AG08395 (cell line): Measurements from ENCODE around the gene SLC18A2.
"Not testable (repeated sequence)": the region's sequence is repeated elsewhere in the genome, so short reads cannot be mapped to it uniquely, and the experiment has no call there.

ENCODE experiments used
- DNase-seq: peaks from one replicate; pipeline ENCODE4 v3.0.0; 2012; ENCODE audit warnings: mixed read lengths, low spot score

SLC18A2 gene

GRCh38 chr10:117240621-117241529, at the start of gene SLC18A2:
TSS of gene SLC18A2 (plus strand) at chr10:117241114. CDS start at chr10:117241694, 580 bp downstream.
- DNase-seq = no peak

- no peak for DNase-seq
Observed at GRCh38 chr10:117197189-117197588, 43.7 kb upstream of the SLC18A2 start, which contains the start of gene KCNK18. TSS of gene KCNK18 (plus strand) at chr10:117197489. CDS start at chr10:117197489, 0 bp downstream.

GRCh38 chr10:117198088-117198487, 42.8 kb upstream of the SLC18A2 start:
- DNase-seq = no peak

GRCh38 chr10:117201826-117202225, 39.1 kb upstream of the SLC18A2 start:
- DNase-seq = no peak

- no peak for DNase-seq
Observed at GRCh38 chr10:117204316-117204715, 36.6 kb upstream of the SLC18A2 start.

GRCh38 chr10:117212176-117212575, 28.7 kb upstream of the SLC18A2 start:
- no peak for DNase-seq

GRCh38 chr10:117214401-117214800, 26.5 kb upstream of the SLC18A2 start:
- DNase-seq = no peak

GRCh38 chr10:117215079-117215478, 25.8 kb upstream of the SLC18A2 start:
- no peak for DNase-seq

GRCh38 chr10:117216028-117216427, 24.9 kb upstream of the SLC18A2 start:
- DNase-seq = no peak

- peak; percentile 86 for DNase-seq
Observed at GRCh38 chr10:117216611-117217195, 24.2 kb upstream of the SLC18A2 start.

GRCh38 chr10:117217196-117217761, 23.6 kb upstream of the SLC18A2 start:
- DNase-seq = peak; percentile 35

GRCh38 chr10:117218654-117219053, 22.3 kb upstream of the SLC18A2 start:
- DNase-seq = no peak

GRCh38 chr10:117221156-117221711, 19.7 kb upstream of the SLC18A2 start:
- DNase-seq = peak; percentile 20

- no peak for DNase-seq
Observed at GRCh38 chr10:117222552-117222951, 18.4 kb upstream of the SLC18A2 start.

- DNase-seq = no peak
Observed at GRCh38 chr10:117222976-117223692, 17.8 kb upstream of the SLC18A2 start.

- no peak for DNase-seq
Observed at GRCh38 chr10:117223693-117224430, 17.1 kb upstream of the SLC18A2 start.

GRCh38 chr10:117224881-117225280, 16.0 kb upstream of the SLC18A2 start:
- DNase-seq = no peak

GRCh38 chr10:117226813-117227451, 14.0 kb upstream of the SLC18A2 start:
- DNase-seq = peak; percentile 57

- DNase-seq = no peak
Observed at GRCh38 chr10:117228210-117228609, 12.7 kb upstream of the SLC18A2 start.

- not testable (repeated sequence) for DNase-seq
Observed at GRCh38 chr10:117230107-117230506, 10.8 kb upstream of the SLC18A2 start.
